NB4 (cell line): Measurements from ENCODE around the gene SLC25A24.

Experiments
- CTCF ChIP-seq: IDR thresholded peaks from one replicate; pipeline ENCODE4 v1.5.1; 2012; ENCODE audit warnings: low read depth, low read length
- POLR2A ChIP-seq: IDR thresholded peaks from 2 replicates; pipeline ENCODE4 v1.6.1; 2011; ENCODE audit warnings: mild to moderate bottlenecking; ENCODE audit not compliant: insufficient read length; ENCODE audit errors: extremely low read depth

GRCh38 chr1:108151548-108151947 lies 48.6 kb downstream of the SLC25A24 start:
- no peak for TF ChIP-seq POLR2A
- TF ChIP-seq CTCF, result no peak
